ENCODE results near the gene KIF21B.

KIF21B gene

DNA sequence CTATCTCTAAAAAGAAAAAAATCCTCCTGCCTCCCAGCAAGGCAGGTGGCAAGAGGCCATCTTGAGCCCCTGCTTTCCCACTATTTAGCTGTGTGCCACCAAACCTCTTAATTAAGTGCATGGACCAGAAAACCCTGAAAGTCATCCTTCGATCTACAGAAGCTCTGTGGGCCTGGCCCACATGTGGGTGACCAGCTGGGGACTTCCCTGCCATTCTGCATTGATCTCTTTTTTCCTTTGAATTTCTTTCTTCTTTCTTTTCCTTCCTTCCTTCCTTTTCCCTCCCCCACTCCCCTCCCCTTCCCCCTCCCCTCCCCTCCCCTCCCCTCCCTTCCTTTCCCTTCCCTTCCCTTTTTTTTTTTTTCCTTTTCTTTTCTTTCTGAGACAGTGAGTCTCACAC lies 38.0 kb downstream of the KIF21B start:
- Histone ChIP-seq H4K20me1 (ENCODE audit: insufficient read depth, low read length) (no peaks in the 10 kb centered on the region), H3K27me3 (ENCODE audit: insufficient read depth, low read length) (no peaks in the 10 kb centered on the region), H3K9ac (ENCODE audit: low read length) (no peak overlapping the region), H3K27ac (ENCODE audit: low read depth, low read length, poor library complexity, severe bottlenecking) (no peak overlapping the region), H3F3A (ENCODE audit: insufficient read depth, low read length) (no peaks in the 10 kb centered on the region), H3K36me3 (ENCODE audit: insufficient read depth, low read length) (peaks cover 9% of the 10 kb centered on the region; the same call in 1 of the 2 replicates), H3K4me1 (ENCODE audit: insufficient read depth, low read length, severe bottlenecking) (no peaks in the 10 kb centered on the region), H3K4me2 (ENCODE audit: low read length) (no peak overlapping the region), H3K9me3 (ENCODE audit: low read length) (no peaks in the 10 kb centered on the region), H2AFZ (ENCODE audit: low read length) (no peak overlapping the region), H3K9me2 (ENCODE audit: low read depth, low read length) (no peaks in the 10 kb centered on the region), H3K79me2 (ENCODE audit: insufficient read depth, low read length) (no peaks in the 10 kb centered on the region), H3K4me3 (ENCODE audit: low read depth, low read length, poor library complexity, severe bottlenecking) (no peak overlapping the region)
- TF ChIP-seq EZH2 (IDR thresholded peaks at IDR 0.05; ENCODE audit: borderline replicate concordance, low read length), result no peak

DNA sequence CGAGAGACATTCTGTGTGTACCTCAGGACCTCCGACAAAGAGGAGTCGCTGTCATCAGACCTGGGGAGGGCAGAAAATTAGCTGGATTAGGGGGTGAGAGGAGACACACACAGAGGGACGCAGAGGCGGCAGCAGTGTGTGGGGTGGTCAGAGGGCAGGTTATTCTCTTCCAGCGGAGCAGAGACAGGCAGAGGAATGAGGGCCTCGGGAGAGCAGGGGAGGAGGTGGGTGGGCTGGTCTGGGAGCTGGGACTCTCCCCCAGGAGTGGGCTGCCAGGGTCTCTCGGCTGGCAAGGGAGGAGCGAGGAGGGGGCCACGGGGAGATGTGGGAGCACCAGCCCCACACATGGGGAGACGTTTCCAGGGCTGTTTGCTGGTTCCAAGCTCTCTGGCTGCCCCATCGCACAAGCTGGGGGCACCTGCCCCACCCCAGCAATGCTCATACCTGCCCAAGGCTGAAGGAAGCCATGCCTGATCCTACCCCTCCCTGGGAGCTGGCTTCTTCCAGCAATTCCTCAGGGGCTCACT lies 40.4 kb downstream of the KIF21B start:
- no peak overlapping the region for H3K9ac ChIP-seq (ENCODE audit: low read length)
- no peaks in the 10 kb centered on the region for H3K79me2 ChIP-seq (ENCODE audit: insufficient read depth, low read length)
- H3K27me3 ChIP-seq (ENCODE audit: insufficient read depth, low read length), result no peaks in the 10 kb centered on the region
- H3K9me3 ChIP-seq (ENCODE audit: low read length), result no peaks in the 10 kb centered on the region
- no peaks in the 10 kb centered on the region for H3K4me1 ChIP-seq (ENCODE audit: insufficient read depth, low read length, severe bottlenecking)
- H3K4me2 ChIP-seq (ENCODE audit: low read length), result no peak overlapping the region
- no peak overlapping the region for H3K27ac ChIP-seq (ENCODE audit: low read depth, low read length, poor library complexity, severe bottlenecking)
- no peak for TF ChIP-seq EZH2 (IDR thresholded peaks at IDR 0.05; ENCODE audit: borderline replicate concordance, low read length)
- TF ChIP-seq, protein P1, sequence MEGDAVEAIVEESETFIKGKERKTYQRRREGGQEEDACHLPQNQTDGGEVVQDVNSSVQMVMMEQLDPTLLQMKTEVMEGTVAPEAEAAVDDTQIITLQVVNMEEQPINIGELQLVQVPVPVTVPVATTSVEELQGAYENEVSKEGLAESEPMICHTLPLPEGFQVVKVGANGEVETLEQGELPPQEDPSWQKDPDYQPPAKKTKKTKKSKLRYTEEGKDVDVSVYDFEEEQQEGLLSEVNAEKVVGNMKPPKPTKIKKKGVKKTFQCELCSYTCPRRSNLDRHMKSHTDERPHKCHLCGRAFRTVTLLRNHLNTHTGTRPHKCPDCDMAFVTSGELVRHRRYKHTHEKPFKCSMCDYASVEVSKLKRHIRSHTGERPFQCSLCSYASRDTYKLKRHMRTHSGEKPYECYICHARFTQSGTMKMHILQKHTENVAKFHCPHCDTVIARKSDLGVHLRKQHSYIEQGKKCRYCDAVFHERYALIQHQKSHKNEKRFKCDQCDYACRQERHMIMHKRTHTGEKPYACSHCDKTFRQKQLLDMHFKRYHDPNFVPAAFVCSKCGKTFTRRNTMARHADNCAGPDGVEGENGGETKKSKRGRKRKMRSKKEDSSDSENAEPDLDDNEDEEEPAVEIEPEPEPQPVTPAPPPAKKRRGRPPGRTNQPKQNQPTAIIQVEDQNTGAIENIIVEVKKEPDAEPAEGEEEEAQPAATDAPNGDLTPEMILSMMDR (IDR thresholded peaks at IDR 0.05; ENCODE audit: low read length), result no peak
- no peak overlapping the region for H2AFZ ChIP-seq (ENCODE audit: low read length)
- H3F3A ChIP-seq (ENCODE audit: insufficient read depth, low read length), result no peaks in the 10 kb centered on the region
- no peaks in the 10 kb centered on the region for H4K20me1 ChIP-seq (ENCODE audit: insufficient read depth, low read length)
- H3K9me2 ChIP-seq (ENCODE audit: low read depth, low read length), result no peaks in the 10 kb centered on the region
- no peak overlapping the region for H3K4me3 ChIP-seq (ENCODE audit: low read depth, low read length, poor library complexity, severe bottlenecking)
- H3K36me3 ChIP-seq (ENCODE audit: insufficient read depth, low read length), result peaks cover 4% of the 10 kb centered on the region; the same call in 1 of the 2 replicates

DNA sequence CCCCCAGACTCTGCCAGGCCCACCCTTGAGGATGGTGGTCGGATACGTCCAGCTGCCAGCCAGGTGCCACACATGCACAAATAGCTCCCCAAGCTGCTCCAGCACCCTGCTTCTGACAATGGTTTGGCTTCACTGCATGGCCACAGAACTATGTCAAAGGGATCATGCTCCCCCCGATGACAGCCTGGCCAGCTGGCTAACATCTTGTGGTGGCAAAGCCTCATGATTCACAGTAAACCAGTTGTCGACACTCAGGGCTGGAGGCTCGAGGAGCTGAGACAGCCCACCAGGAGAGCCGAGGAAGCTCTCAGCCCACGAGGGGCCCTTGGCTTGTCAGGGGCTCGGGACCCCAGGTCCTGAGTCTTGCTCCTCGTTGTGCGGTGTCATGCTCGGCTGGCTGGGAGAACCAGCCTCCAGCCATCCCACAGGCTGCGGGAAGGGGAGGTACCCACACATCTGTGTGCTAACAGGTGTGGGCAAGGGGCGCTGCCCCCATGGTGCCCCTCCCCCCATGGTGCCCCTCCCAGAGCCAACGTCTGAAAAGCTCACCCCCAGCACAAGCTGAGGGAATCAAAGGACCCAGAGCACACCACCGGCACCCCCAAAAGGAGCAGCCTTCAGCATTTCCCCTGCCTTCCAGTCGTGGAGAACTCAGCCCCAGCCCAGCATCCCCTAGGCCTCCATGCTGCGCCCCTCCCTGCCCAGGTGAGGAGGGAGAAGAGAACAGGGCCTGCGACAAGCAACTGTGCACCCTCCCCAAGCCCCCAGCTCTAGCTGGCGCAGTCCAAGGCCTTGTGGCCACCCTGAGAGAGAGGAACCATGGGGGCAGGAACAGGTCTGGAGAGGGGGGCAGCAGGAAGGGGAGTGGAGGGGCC lies 41.2 kb downstream of the KIF21B start:
- Histone ChIP-seq H3K36me3 (ENCODE audit: insufficient read depth, low read length) (no peaks in the 10 kb centered on the region), H3K27ac (ENCODE audit: low read depth, low read length, poor library complexity, severe bottlenecking) (no peak overlapping the region), H3K4me3 (ENCODE audit: low read depth, low read length, poor library complexity, severe bottlenecking) (no peak overlapping the region), H3K9ac (ENCODE audit: low read length) (no peak overlapping the region), H3K27me3 (ENCODE audit: insufficient read depth, low read length) (no peaks in the 10 kb centered on the region), H3K79me2 (ENCODE audit: insufficient read depth, low read length) (no peaks in the 10 kb centered on the region), H3K9me2 (ENCODE audit: low read depth, low read length) (no peaks in the 10 kb centered on the region), H3K4me1 (ENCODE audit: insufficient read depth, low read length, severe bottlenecking) (no peaks in the 10 kb centered on the region), H3F3A (ENCODE audit: insufficient read depth, low read length) (no peaks in the 10 kb centered on the region), H4K20me1 (ENCODE audit: insufficient read depth, low read length) (no peaks in the 10 kb centered on the region), H3K9me3 (ENCODE audit: low read length) (no peaks in the 10 kb centered on the region), H3K4me2 (ENCODE audit: low read length) (no peak overlapping the region), H2AFZ (ENCODE audit: low read length) (no peak overlapping the region)
- TF ChIP-seq, protein P1 (IDR thresholded peaks at IDR 0.05; ENCODE audit: low read length), result no peak
- TF ChIP-seq EZH2 (IDR thresholded peaks at IDR 0.05; ENCODE audit: borderline replicate concordance, low read length), result no peak

Data from OCI-LY1 (cell line).